ENCODE results near the gene SH3D21. TPM values are rescaled to one million over a fixed set of nuclear protein-coding genes. Genes with fewer than 3 reads are reported as not detected.

Gene SH3D21
- total RNA-seq, 1 experiment from 2014 or later = 18.3 TPM

GRCh38 chr1:36298640-36299039 is 7.5 kb upstream of the SH3D21 start:
- H3T11ph ChIP-seq (ENCODE audit: low read length) = no peak overlapping the region
- no peak overlapping the region for H4K5ac ChIP-seq (ENCODE audit: insufficient read length, low read depth, low read length)
- H2BK120ac ChIP-seq (ENCODE audit: low read depth, low read length, poor library complexity, severe bottlenecking) = no peak overlapping the region
- H4K20me1 ChIP-seq (ENCODE audit: control insufficient read depth, insufficient read depth, insufficient read length) = no peaks in the 10 kb centered on the region
- no peaks in the 10 kb centered on the region for H3K9me3 ChIP-seq (ENCODE audit: control insufficient read depth, low read depth, low read length)
- no peak overlapping the region for H3K56ac ChIP-seq (ENCODE audit: insufficient read length, low read depth, low read length)
- no peaks in the 10 kb centered on the region for H3K4me1 ChIP-seq (ENCODE audit: insufficient read depth, low read length)
- no CpG with 5 or more reads among the region's 5 CpGs for WGBS (ENCODE audit: extremely low coverage, insufficient read length, low lambda C conversion rate)
- no peak overlapping the region for H2AK5ac ChIP-seq (ENCODE audit: insufficient read length, low read length)
- H3K23me2 ChIP-seq (ENCODE audit: insufficient read length, low read depth, low read length, poor library complexity, severe bottlenecking) = no peaks in the 10 kb centered on the region
- DNase-seq = no peak
- Mint-ChIP-seq H3K27me3 (ENCODE audit: low read depth) (no peaks in the 10 kb centered on the region), H3K4me3 (no peak overlapping the region), H3K4me1 (peaks cover 0 to 3% of the 10 kb centered on the region in 2 experiments; a peak in 2 of 4 replicates), H3K9me3 (no peaks in the 10 kb centered on the region), H3K27ac (no peak overlapping the region), H3K36me3 (ENCODE audit: insufficient read depth in 1 of 3, low read depth in 3 of 3) (peaks cover 45 to 90% (median 82%) of the 10 kb centered on the region in 3 experiments; a peak in 6 of 7 replicates)
- no peak overlapping the region for H4K8ac ChIP-seq (replicated peaks; ENCODE audit: insufficient read length, low read depth, low read length)
- no peak overlapping the region for H2AFZ ChIP-seq (ENCODE audit: low read length)
- H3K79me1 ChIP-seq (ENCODE audit: insufficient read depth, low read depth, low read length, poor library complexity, severe bottlenecking) = no peaks in the 10 kb centered on the region
- H3K4ac ChIP-seq (ENCODE audit: low read depth, low read length) = no peak overlapping the region
- H3K27ac ChIP-seq (ENCODE audit: insufficient read length, low read depth, low read length) = no peak overlapping the region
- no peak overlapping the region for H2BK5ac ChIP-seq (ENCODE audit: insufficient read length, low read length)
- no peaks in the 10 kb centered on the region for H3K79me2 ChIP-seq (ENCODE audit: insufficient read depth, low read length)
- no peak overlapping the region for H4K91ac ChIP-seq (ENCODE audit: insufficient read length, low read depth, low read length)
- TF ChIP-seq, protein P1, sequence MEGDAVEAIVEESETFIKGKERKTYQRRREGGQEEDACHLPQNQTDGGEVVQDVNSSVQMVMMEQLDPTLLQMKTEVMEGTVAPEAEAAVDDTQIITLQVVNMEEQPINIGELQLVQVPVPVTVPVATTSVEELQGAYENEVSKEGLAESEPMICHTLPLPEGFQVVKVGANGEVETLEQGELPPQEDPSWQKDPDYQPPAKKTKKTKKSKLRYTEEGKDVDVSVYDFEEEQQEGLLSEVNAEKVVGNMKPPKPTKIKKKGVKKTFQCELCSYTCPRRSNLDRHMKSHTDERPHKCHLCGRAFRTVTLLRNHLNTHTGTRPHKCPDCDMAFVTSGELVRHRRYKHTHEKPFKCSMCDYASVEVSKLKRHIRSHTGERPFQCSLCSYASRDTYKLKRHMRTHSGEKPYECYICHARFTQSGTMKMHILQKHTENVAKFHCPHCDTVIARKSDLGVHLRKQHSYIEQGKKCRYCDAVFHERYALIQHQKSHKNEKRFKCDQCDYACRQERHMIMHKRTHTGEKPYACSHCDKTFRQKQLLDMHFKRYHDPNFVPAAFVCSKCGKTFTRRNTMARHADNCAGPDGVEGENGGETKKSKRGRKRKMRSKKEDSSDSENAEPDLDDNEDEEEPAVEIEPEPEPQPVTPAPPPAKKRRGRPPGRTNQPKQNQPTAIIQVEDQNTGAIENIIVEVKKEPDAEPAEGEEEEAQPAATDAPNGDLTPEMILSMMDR (conservative IDR thresholded peaks at IDR 0.05) = no peak
- H2BK15ac ChIP-seq (ENCODE audit: low read depth, low read length) = no peak overlapping the region
- no peak overlapping the region for H3K18ac ChIP-seq (ENCODE audit: insufficient read length, low read depth, low read length)
- H3K27me3 ChIP-seq (ENCODE audit: insufficient read depth, low read length) = no peaks in the 10 kb centered on the region
- H3K14ac ChIP-seq (ENCODE audit: insufficient read depth, low read length) = no peak overlapping the region
- no peak overlapping the region for H2BK12ac ChIP-seq (ENCODE audit: insufficient read length, low read depth, low read length)
- H2BK20ac ChIP-seq (ENCODE audit: low read depth, low read length, poor library complexity, severe bottlenecking) = no peak overlapping the region
- no peak overlapping the region for H3K9ac ChIP-seq (ENCODE audit: extremely low read depth, insufficient read length, low read length)
- no peak overlapping the region for H3K4me2 ChIP-seq (ENCODE audit: insufficient read depth, insufficient read length, low read length)
- no peak overlapping the region for H3K23ac ChIP-seq (ENCODE audit: insufficient read length, low read depth, low read length)

All from H9 (cell line).